Activated CD4-positive, alpha-beta T cell treated with anti-CD3 and anti-CD28 coated beads for 36 hours (primary cell): ENCODE data around the gene TOMM20. TPM values are rescaled to one million over a fixed set of nuclear protein-coding genes. Genes with fewer than 3 reads are reported as not detected.

Source experiments
- ATAC-seq: fragments of 200-7000 bp; cut with Tn5 transposase; one replicate; pipeline ENCODE4 v1.10.0; 2021; ENCODE audit warnings: mild to moderate bottlenecking, moderate library complexity
- CTCF ChIA-PET: fragments of 350-600 bp; sonication (Branson Sonifier 250); formaldehyde crosslinking; loops from one replicate; lab custom pipeline; 2021; ENCODE audit warnings: antibody characterized with exemption; lab: Charles Lee
- POLR2A ChIA-PET: fragments of 350-600 bp; sonication (Branson Sonifier 250); formaldehyde crosslinking; loops from one replicate; lab custom pipeline; 2021; ENCODE audit warnings: antibody characterized with exemption, inconsistent platforms; lab: Charles Lee
- DNase-seq: peaks from one replicate; pipeline ENCODE4 v3.0.0-alpha.2; 2020
- H3K27ac Mint-ChIP-seq: one replicate; pipeline ENCODE4 v1.8.0; 2021; ENCODE audit warnings: mixed read lengths
- H3K27me3 Mint-ChIP-seq: one replicate; pipeline ENCODE4 v1.8.0; 2021; ENCODE audit warnings: mixed read lengths
- H3K36me3 Mint-ChIP-seq: one replicate; pipeline ENCODE4 v1.8.0; 2021; ENCODE audit warnings: low read depth, mixed read lengths
- H3K4me1 Mint-ChIP-seq: one replicate; pipeline ENCODE4 v1.8.0; 2021; ENCODE audit warnings: mixed read lengths
- H3K4me3 Mint-ChIP-seq: one replicate; pipeline ENCODE4 v1.8.0; 2021; ENCODE audit warnings: mild to moderate bottlenecking, moderate library complexity, mixed read lengths
- H3K9me3 Mint-ChIP-seq: one replicate; pipeline ENCODE4 v1.8.0; 2021; ENCODE audit warnings: low read depth, mixed read lengths
- intact Hi-C, 2 experiments: fragments of 100-400 bp; cut with DNase I in 1 of 2; cut with micrococcal nuclease in 1 of 2; formaldehyde crosslinking; loops; one replicate each; pipeline versions ENCODE4 v1.14.2 to v1.15.1; 2022 to 2024; cut with DNase I, micrococcal nuclease
- total RNA-seq, 2 experiments: library from RNA; stranded (reverse); gene quantifications; one replicate each; pipeline ENCODE4 v1.2.3, GENCODE V29; 2021

TOMM20 gene
- total RNA-seq, 2 experiments from 2014 or later = 62.1 to 148 TPM

- Mint-ChIP-seq H3K27me3 (no peaks in the 10 kb centered on the region), H3K36me3 (peaks cover 29% of the 10 kb centered on the region), H3K4me1 (peaks cover 22% of the 10 kb centered on the region), H3K27ac (no peak overlapping the region), H3K4me3 (no peak overlapping the region), H3K9me3 (no peaks in the 10 kb centered on the region)
- POLR2A ChIA-PET = interaction anchor here (0.6 kb wide), 1 partner anchor 20 kb away, joined by 4 read pairs; no protein-coding TSS in a partner anchor
- no peak for ATAC-seq
- DNase-seq = no peak
- intact Hi-C loops = no loop called here
- CTCF ChIA-PET = interaction anchor here (0.6 to 2.1 kb wide), 2 partner anchors 9 to 56 kb away, joined by 3 to 7 read pairs; no protein-coding TSS in a partner anchor
Observed at GRCh38 chr1:235158680-235159079, 30.0 kb upstream of the TOMM20 start.

- ChIA-PET CTCF (interaction anchor here (0.5 to 2.2 kb wide), 5 partner anchors 8 to 260 kb away, joined by 3 to 7 read pairs (median 4); no protein-coding TSS in a partner anchor), POLR2A (interaction anchor here (0.6 kb wide), 1 partner anchor 313 kb away, joined by 3 read pairs; no protein-coding TSS in a partner anchor)
- H3K4me3 Mint-ChIP-seq = no peak overlapping the region
- no peak for ATAC-seq
- intact Hi-C loops = no loop called here
- no peaks in the 10 kb centered on the region for H3K27me3 Mint-ChIP-seq
- no peaks in the 10 kb centered on the region for H3K9me3 Mint-ChIP-seq
- DNase-seq = no peak
- peaks cover 40% of the 10 kb centered on the region for H3K36me3 Mint-ChIP-seq
- no peak overlapping the region for H3K27ac Mint-ChIP-seq
- peaks cover 22% of the 10 kb centered on the region for H3K4me1 Mint-ChIP-seq
Observed at GRCh38 chr1:235157150-235157549, 28.5 kb upstream of the TOMM20 start.

GRCh38 chr1:235156740-235157139 lies 28.1 kb upstream of the TOMM20 start:
- no peak for ATAC-seq
- Mint-ChIP-seq H3K9me3 (no peaks in the 10 kb centered on the region), H3K36me3 (peaks cover 40% of the 10 kb centered on the region), H3K4me1 (peaks cover 20% of the 10 kb centered on the region), H3K27ac (no peak overlapping the region), H3K4me3 (no peak overlapping the region), H3K27me3 (no peaks in the 10 kb centered on the region)
- ChIA-PET POLR2A (no interaction called here), CTCF (interaction anchor here (0.5 to 2.2 kb wide), 4 partner anchors 14 to 260 kb away, joined by 3 to 4 read pairs (median 4); no protein-coding TSS in a partner anchor)
- DNase-seq = no peak
- intact Hi-C loops = no loop called here

GRCh38 chr1:235156265-235156664 lies 27.6 kb upstream of the TOMM20 start:
- ATAC-seq (no peak), DNase-seq (no peak)
- ChIA-PET POLR2A (no interaction called here), CTCF (interaction anchor here (0.9 to 2.2 kb wide), 3 partner anchors 13 to 261 kb away, joined by 4 read pairs; no protein-coding TSS in a partner anchor)
- Mint-ChIP-seq H3K4me1 (peaks cover 23% of the 10 kb centered on the region), H3K36me3 (peaks cover 44% of the 10 kb centered on the region), H3K4me3 (no peak overlapping the region), H3K27me3 (no peaks in the 10 kb centered on the region), H3K9me3 (no peaks in the 10 kb centered on the region), H3K27ac (no peak overlapping the region)
- intact Hi-C loops = no loop called here

GRCh38 chr1:235152235-235152634 lies 23.6 kb upstream of the TOMM20 start:
- ATAC-seq (no peak), DNase-seq (no peak)
- intact Hi-C loops = loop anchor here in 1 of 2 experiments (5.0 kb wide), 1 partner anchor 40 kb away; no protein-coding TSS in a partner anchor
- Mint-ChIP-seq H3K36me3 (peaks cover 53% of the 10 kb centered on the region), H3K27me3 (no peaks in the 10 kb centered on the region), H3K4me1 (peaks cover 28% of the 10 kb centered on the region), H3K27ac (no peak overlapping the region), H3K9me3 (no peaks in the 10 kb centered on the region), H3K4me3 (no peak overlapping the region)
- CTCF ChIA-PET = interaction anchor here (0.6 to 1.0 kb wide), 4 partner anchors 19 to 823 kb away, joined by 3 to 4 read pairs (median 3); no protein-coding TSS in a partner anchor
- POLR2A ChIA-PET = interaction anchor here (0.7 kb wide), 1 partner anchor 19 kb away, joined by 8 read pairs; no protein-coding TSS in a partner anchor

- ChIA-PET POLR2A (no interaction called here), CTCF (interaction anchor here (0.6 to 1.2 kb wide), 3 partner anchors 10 to 1035 kb away, joined by 3 read pairs; partner anchors contain the start of gene RBM34)
- ATAC-seq (no peak), DNase-seq (no peak)
- Mint-ChIP-seq H3K36me3 (peaks cover 51% of the 10 kb centered on the region), H3K9me3 (no peaks in the 10 kb centered on the region), H3K4me1 (peaks cover 33% of the 10 kb centered on the region), H3K27me3 (no peaks in the 10 kb centered on the region), H3K4me3 (no peak overlapping the region), H3K27ac (peak overlapping the region; percentile 11)
- intact Hi-C loops = loop anchor here in 1 of 2 experiments (5.0 kb wide), 1 partner anchor 39 kb away; no protein-coding TSS in a partner anchor
Observed at GRCh38 chr1:235151033-235151432, 22.4 kb upstream of the TOMM20 start.

- Mint-ChIP-seq H3K36me3 (peaks cover 54% of the 10 kb centered on the region), H3K9me3 (no peaks in the 10 kb centered on the region), H3K4me1 (peaks cover 32% of the 10 kb centered on the region), H3K27ac (no peak overlapping the region), H3K4me3 (no peak overlapping the region), H3K27me3 (no peaks in the 10 kb centered on the region)
- intact Hi-C loops = loop anchor here in 1 of 2 experiments (5.0 kb wide), 1 partner anchor 38 kb away; no protein-coding TSS in a partner anchor
- DNase-seq (no peak), ATAC-seq (no peak)
- CTCF ChIA-PET = interaction anchor here (1.8 kb wide), 1 partner anchor 9 kb away, joined by 7 read pairs; no protein-coding TSS in a partner anchor
- POLR2A ChIA-PET = no interaction called here
Observed at GRCh38 chr1:235149824-235150223, 21.2 kb upstream of the TOMM20 start.

GRCh38 chr1:235147269-235147668 lies 18.6 kb upstream of the TOMM20 start:
- peaks cover 25% of the 10 kb centered on the region for H3K4me1 Mint-ChIP-seq
- no peak overlapping the region for H3K4me3 Mint-ChIP-seq
- POLR2A ChIA-PET = interaction anchor here (0.6 kb wide), 1 partner anchor 9 kb away, joined by 5 read pairs; no protein-coding TSS in a partner anchor
- peaks cover 44% of the 10 kb centered on the region for H3K36me3 Mint-ChIP-seq
- H3K9me3 Mint-ChIP-seq = no peaks in the 10 kb centered on the region
- H3K27me3 Mint-ChIP-seq = no peaks in the 10 kb centered on the region
- no peak overlapping the region for H3K27ac Mint-ChIP-seq
- intact Hi-C loops = no loop called here
- no peak for DNase-seq
- CTCF ChIA-PET = interaction anchor here (0.6 to 1.0 kb wide), 2 partner anchors 8 to 376 kb away, joined by 3 to 5 read pairs; no protein-coding TSS in a partner anchor
- ATAC-seq = peak; percentile 87

GRCh38 chr1:235145639-235146038 lies 17.0 kb upstream of the TOMM20 start:
- H3K9me3 Mint-ChIP-seq = no peaks in the 10 kb centered on the region
- H3K36me3 Mint-ChIP-seq = peaks cover 44% of the 10 kb centered on the region
- no peaks in the 10 kb centered on the region for H3K27me3 Mint-ChIP-seq
- H3K4me1 Mint-ChIP-seq = peaks cover 15% of the 10 kb centered on the region
- intact Hi-C loops = no loop called here
- no peak overlapping the region for H3K4me3 Mint-ChIP-seq
- ChIA-PET POLR2A (interaction anchor here (0.6 to 1.9 kb wide), 2 partner anchors 15 to 118 kb away, joined by 7 read pairs; partner anchors contain the start of gene RBM34), CTCF (interaction anchor here (0.6 to 1.2 kb wide), 3 partner anchors 40 to 514 kb away, joined by 3 to 5 read pairs (median 4); no protein-coding TSS in a partner anchor)
- ATAC-seq (no peak), DNase-seq (no peak)
- no peak overlapping the region for H3K27ac Mint-ChIP-seq

GRCh38 chr1:235142991-235143390 lies 14.4 kb upstream of the TOMM20 start:
- Mint-ChIP-seq H3K9me3 (no peaks in the 10 kb centered on the region), H3K36me3 (peaks cover 44% of the 10 kb centered on the region), H3K4me3 (no peak overlapping the region), H3K27me3 (no peaks in the 10 kb centered on the region), H3K4me1 (peaks cover 29% of the 10 kb centered on the region), H3K27ac (no peak overlapping the region)
- ChIA-PET CTCF (interaction anchor here (1.0 kb wide), 1 partner anchor 14 kb away, joined by 4 read pairs; no protein-coding TSS in a partner anchor), POLR2A (no interaction called here)
- intact Hi-C loops = no loop called here
- ATAC-seq = no peak
- DNase-seq = no peak

- peak; percentile 21 for ATAC-seq
- POLR2A ChIA-PET = interaction anchor here (0.5 kb wide), 2 partner anchors 20 to 638 kb away, joined by 3 to 4 read pairs; no protein-coding TSS in a partner anchor
- Mint-ChIP-seq H3K9me3 (no peaks in the 10 kb centered on the region), H3K4me3 (no peak overlapping the region), H3K4me1 (peaks cover 21% of the 10 kb centered on the region), H3K36me3 (peaks cover 66% of the 10 kb centered on the region), H3K27ac (peak overlapping the region; percentile 90), H3K27me3 (no peaks in the 10 kb centered on the region)
- CTCF ChIA-PET = interaction anchor here (1.0 to 2.1 kb wide), 8 partner anchors 8 to 652 kb away, joined by 3 to 6 read pairs (median 4); partner anchors contain the start of gene RBM34
- DNase-seq = no peak
- intact Hi-C loops = no loop called here
Observed at GRCh38 chr1:235139315-235139714, 10.7 kb upstream of the TOMM20 start.
